ENCODE results near the gene DNAJC4.

DNAJC4 gene

GRCh38 chr11:64261556-64262080, 31.3 kb downstream of the DNAJC4 start:
- no peak for DNase-seq

DNA sequence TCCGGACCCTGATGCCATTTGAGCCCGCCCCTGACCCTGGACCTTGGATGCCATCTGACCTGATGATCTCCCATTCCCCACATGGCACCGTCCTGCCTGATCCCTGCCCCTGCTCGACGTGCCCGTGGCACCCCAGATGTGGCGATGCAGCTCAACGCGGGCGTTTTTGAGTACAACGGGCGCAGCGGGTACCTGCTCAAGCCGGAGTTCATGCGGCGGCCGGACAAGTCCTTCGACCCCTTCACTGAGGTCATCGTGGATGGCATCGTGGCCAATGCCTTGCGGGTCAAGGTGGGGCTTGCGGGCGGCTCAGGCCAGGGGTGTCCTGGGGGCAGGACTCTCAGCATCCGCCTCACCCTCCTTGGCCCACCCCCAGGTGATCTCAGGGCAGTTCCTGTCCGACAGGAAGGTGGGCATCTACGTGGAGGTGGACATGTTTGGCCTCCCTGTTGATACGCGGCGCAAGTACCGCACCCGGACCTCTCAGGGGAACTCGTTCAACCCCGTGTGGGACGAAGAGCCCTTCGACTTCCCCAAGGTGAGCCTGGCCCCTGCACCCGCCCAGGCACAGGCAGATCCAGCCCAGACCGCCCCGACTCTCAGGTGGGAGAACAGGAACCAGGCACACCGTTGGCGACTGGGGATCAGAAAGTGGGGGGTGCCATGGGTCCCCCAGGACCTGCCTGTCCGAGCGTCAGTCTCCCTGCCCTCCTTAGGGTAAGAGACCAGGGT, 32.1 kb downstream of the DNAJC4 start:
- DNase-seq, result no peak

GRCh38 chr11:64263021-64263946, 32.9 kb downstream of the DNAJC4 start:
- no peak for DNase-seq

- no peak for DNase-seq
These were observed 33.6 kb downstream of the DNAJC4 start for GRCh38 chr11:64263947-64264317.

GRCh38 chr11:64264371-64264852, 34.1 kb downstream of the DNAJC4 start:
- DNase-seq, result no peak

- DNase-seq, result no peak
These were observed 35.1 kb downstream of the DNAJC4 start for GRCh38 chr11:64265176-64266160.

DNA sequence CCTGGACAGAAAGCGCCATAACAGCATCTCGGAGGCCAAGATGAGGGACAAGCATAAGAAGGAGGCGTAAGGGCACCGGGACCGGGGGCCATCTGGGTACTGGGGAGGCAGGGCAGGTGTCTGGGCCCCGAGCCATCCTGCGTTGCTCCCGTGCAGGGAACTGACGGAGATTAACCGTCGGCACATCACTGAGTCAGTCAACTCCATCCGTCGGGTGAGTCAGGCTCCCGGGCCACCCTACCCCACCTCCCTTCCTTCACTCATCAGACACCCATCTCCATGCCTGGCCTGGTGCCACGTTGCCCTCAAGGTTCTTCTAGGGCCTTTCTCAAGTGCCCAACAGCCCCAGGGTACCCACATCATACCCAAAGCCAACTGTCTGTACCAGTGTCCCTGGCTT, 36.0 kb downstream of the DNAJC4 start:
- no peak for DNase-seq

GRCh38 chr11:64267207-64267945, 37.0 kb downstream of the DNAJC4 start:
- DNase-seq, result no peak

GRCh38 chr11:64268025-64268892, 37.9 kb downstream of the DNAJC4 start:
- DNase-seq, result no peak

GRCh38 chr11:64268893-64269539, 38.7 kb downstream of the DNAJC4 start:
- DNase-seq, result no peak

DNA sequence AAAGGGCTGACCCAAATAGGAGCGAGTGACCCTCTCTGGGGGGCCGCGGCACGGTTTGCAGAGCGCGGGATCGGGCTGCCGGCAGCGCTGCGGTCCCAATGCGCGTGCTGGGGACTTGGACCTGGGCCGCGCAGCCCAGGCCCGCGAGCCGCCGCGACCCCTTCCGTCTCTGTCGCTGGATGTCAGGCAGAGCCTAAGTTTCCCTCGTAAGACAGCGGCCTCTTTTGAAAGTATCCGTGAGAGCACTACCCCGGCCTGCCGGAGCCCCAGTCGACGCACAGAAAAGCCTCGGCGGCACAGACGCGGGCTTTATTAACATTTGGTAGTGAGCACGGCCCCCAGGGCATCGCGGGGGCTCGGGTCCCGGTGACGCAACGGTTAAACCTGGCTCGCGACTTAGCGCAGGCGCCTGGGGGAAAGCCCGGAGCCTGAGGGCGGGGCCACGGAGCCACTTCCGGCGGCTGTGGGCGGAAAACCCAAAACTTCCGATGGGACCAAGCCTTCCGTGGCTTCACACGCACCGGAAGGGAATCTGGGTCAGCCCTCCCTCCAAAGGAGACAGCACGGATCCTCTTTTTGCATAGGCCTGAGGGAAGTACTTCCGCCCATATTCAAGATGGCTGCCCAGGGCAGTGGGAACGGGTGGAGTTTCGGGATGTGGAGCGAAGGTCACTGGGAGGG, 39.3 kb downstream of the DNAJC4 start:
- DNase-seq, result peak; percentile 99

- DNase-seq, result no peak
These were observed 44.9 kb downstream of the DNAJC4 start for GRCh38 chr11:64275031-64275800.

- DNase-seq, result no peak
These were observed 45.5 kb downstream of the DNAJC4 start for GRCh38 chr11:64275841-64276240.

DNA sequence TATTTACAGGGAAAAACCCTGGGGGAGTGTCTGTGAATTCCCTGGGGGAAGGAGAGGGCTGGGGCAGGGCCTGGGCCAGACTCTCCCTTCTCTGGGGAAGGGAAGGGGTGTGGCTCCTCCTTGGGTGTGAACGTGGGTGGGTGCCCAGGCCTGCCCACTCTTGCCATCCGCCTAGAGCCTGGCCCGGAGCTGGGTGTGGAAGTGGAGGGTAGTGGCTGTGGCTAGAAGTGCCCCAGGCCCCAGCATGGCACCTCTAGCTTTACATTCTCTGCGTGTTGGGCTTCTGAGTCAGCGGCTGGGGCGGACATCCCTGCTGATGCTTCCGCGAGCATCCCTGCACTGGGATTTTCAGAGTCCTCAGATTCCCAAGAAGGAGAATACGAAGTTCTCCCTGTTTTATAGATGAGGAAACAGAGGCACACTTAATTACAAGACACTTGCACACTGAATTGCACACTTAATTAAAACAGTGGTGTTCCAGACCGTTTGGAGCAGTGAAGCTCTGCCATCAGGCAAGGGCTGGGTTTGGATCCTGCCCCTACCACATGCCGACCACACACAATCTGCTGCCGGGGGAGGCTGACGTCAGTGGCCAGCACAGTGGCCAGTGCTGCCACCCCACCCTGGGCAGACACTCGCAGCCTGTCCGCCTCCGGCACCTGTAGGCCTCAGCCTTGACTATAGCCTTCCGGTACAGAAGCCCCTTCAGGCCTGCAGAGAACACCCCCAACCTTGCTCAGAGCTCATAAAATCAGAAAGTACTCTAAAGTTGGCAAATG, 46.5 kb downstream of the DNAJC4 start:
- no peak for DNase-seq

DNA sequence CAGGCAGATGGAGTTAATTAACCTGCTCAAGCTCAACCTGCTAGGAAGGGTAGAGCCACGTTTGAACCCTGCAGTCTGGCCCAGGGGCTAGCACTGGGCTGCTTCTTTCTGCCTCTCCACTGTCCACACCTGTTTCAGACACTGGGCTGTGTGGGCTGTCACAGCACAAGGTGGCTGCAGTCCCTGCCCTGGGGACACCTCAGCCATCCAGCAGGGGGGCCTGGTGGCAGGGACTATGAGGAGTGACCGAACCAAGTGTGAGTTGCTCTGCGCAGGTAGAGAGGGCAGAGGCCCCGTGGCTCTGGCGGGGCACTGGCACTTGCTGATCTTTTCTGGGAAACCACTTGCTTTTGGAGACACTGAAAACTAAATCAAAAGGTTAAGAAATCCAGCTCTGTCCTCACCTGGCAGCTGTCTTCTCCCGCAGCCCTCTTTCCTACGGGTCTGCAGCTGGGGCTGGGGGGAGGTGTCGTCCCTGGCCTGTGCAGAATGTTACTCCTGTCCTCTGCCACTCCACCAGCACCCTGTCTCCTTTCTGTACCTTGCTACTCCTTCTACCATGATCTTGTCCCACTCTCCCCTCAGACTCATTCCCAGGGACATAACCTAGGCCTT, 48.3 kb downstream of the DNAJC4 start:
- no peak for DNase-seq

DNA sequence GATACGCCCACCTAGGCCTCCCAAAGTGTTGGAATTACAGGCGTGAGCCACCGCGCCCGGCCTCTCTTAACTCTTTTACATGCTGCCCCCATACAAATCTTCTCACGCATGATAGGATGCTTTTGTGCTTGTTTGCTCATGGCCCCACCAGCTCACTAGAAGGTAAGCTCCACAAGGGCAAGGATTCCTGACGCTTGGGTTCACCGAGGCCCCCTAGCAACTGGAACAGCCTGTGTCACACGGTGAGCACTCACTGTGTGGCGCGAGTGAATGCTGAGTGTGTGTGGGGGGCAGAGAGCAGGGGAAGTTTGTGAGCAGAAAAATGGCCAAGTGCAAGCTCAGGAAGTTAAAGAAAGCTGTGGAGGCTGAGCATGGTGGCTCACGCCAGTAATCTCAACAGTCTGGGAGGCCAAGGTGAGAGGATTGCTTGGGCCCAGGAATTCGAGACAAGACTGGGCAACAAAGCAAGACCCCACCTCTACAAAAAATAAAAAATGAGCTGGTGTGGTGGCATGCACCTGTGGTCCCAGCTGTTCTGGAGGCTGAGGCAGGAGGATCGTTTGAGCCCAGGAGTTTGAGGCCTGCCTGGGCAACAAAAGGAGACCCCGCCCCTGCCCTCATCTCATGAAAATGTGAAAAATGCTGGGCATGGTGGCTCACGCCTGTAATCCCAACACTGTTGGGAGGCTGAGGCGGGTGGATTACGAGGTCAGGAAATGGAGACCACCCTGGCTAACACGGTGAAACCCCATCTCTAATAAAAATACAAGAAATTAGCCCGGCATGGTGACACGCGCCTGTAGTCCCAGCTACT, 51.8 kb downstream of the DNAJC4 start:
- DNase-seq, result no peak

DNA sequence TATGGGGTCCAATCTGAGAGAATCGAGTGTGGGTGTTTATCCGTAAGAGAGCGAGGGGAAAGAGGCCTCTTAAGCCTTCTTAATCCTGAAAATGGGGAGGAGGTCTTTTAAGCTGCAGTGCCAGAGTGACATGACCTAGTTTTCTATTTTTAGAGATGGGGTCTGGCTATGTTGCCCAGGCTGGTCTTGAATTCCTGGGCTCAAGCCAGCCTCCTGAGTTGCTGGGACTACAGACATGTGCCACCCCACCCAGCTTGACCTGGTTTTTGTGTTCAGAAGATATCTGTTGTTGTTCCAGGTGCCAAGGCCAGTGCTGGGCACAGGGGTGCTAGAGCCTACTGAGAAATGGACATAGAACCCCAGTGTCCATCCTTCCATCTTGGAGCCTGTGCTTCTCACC, 52.7 kb downstream of the DNAJC4 start:
- no peak for DNase-seq

Measured in NCI-H1417 treated with DMSO at 0.1 percent for 48 hours (cell line).